Smooth muscle cell (in vitro differentiated cells): ENCODE results near the gene HTT. TPM values are rescaled to one million over a fixed set of nuclear protein-coding genes. Genes with fewer than 3 reads are reported as not detected.

Source experiments
- DNase-seq: peaks from one replicate; lab custom pipeline; 2025; ENCODE audit not compliant: unreplicated experiment; lab: John Stamatoyannopoulos, UW
- H2AFZ ChIP-seq: fragments of 200-600 bp; sonication (generic); 2 replicates; pipeline ENCODE4 v1.6.0; 2016; ENCODE audit warnings: antibody characterized with exemption, low read depth, mild to moderate bottlenecking
- H3F3A ChIP-seq: fragments of 200-600 bp; sonication (generic); 2 replicates; pipeline ENCODE4 v1.6.0; 2017; ENCODE audit warnings: antibody characterized with exemption, low read depth
- H3K27ac ChIP-seq: fragments of 200-600 bp; sonication (generic); 2 replicates; pipeline ENCODE4 v1.5.1; 2016; ENCODE audit warnings: low read depth, mild to moderate bottlenecking
- H3K27me3 ChIP-seq: fragments of 200-600 bp; sonication (generic); 2 replicates; pipeline ENCODE4 v1.6.1; 2016; ENCODE audit warnings: low read depth, mild to moderate bottlenecking
- H3K36me3 ChIP-seq: fragments of 200-600 bp; sonication (generic); 2 replicates; pipeline ENCODE4 v1.5.1; 2016; ENCODE audit warnings: low read depth
- H3K4me1 ChIP-seq: fragments of 200-600 bp; sonication (generic); 2 replicates; pipeline ENCODE4 v1.5.1; 2016; ENCODE audit warnings: low read depth
- H3K4me2 ChIP-seq: fragments of 200-600 bp; sonication (generic); 2 replicates; pipeline ENCODE4 v1.6.0; 2016; ENCODE audit warnings: mild to moderate bottlenecking
- H3K4me3 ChIP-seq: fragments of 200-600 bp; sonication (generic); 2 replicates; pipeline ENCODE4 v1.5.1; 2016; ENCODE audit warnings: mild to moderate bottlenecking
- H3K79me2 ChIP-seq: fragments of 200-600 bp; sonication (generic); 2 replicates; pipeline ENCODE4 v1.6.0; 2016; ENCODE audit warnings: low read depth, mild to moderate bottlenecking
- H3K9ac ChIP-seq: fragments of 200-600 bp; sonication (generic); 2 replicates; pipeline ENCODE4 v1.6.0; 2016; ENCODE audit warnings: low read depth
- H3K9me3 ChIP-seq: fragments of 200-600 bp; sonication (generic); replicated peaks from 2 replicates; pipeline ENCODE4 v1.5.1; 2016; ENCODE audit warnings: low read depth
- H4K20me1 ChIP-seq: fragments of 200-600 bp; sonication (generic); 2 replicates; pipeline ENCODE4 v1.6.0; 2016; ENCODE audit warnings: low read depth
- CTCF ChIP-seq: fragments of 200-600 bp; sonication (generic); IDR thresholded peaks from 2 replicates; pipeline ENCODE4 v1.5.1; 2017; ENCODE audit warnings: borderline replicate concordance, mild to moderate bottlenecking, antibody characterized with exemption; ENCODE audit not compliant: insufficient read depth, poor library complexity, severe bottlenecking
- WGBS: methylation state at CpG from one replicate; pipeline ENCODE4 v1.1.7; 2016; ENCODE audit warnings: low lambda C conversion rate; 5-methylcytosine and 5-hydroxymethylcytosine counted together
- polyA plus RNA-seq: library from polyadenylated mRNA; unstranded; fragments of >200 nt; fragmentation: Nextera tagmentation; extraction: Ambion mirVana; gene quantifications from 2 replicates; pipeline ENCODE4 v1.2.1, GENCODE V29; 2016
- total RNA-seq: library from RNA; depleted of rRNA; stranded (reverse); fragments of >200 nt; gene quantifications from 2 replicates; pipeline ENCODE4 v1.2.3, GENCODE V29; 2014

The HTT gene
- total and polyA plus RNA-seq, 2 experiments from 2014 or later, result 7.1 to 16.4 TPM

- Histone ChIP-seq H3K79me2 (no peaks in the 10 kb centered on the region), H3K9ac (no peak overlapping the region), H3K4me2 (no peak overlapping the region), H2AFZ (no peak overlapping the region), H3K36me3 (no peaks in the 10 kb centered on the region), H3F3A (no peaks in the 10 kb centered on the region), H3K27me3 (no peaks in the 10 kb centered on the region), H3K4me1 (no peaks in the 10 kb centered on the region), H3K27ac (no peak overlapping the region), H4K20me1 (no peaks in the 10 kb centered on the region), H3K4me3 (no peak overlapping the region), H3K9me3 (no peaks in the 10 kb centered on the region)
- no peak for TF ChIP-seq CTCF
- DNase-seq, result no peak
- 93% methylated on average over 8 of the region's 8 CpGs for WGBS
These were observed 39.2 kb upstream of the HTT start for GRCh38 chr4:3035249-3035648.

- H3K27me3 ChIP-seq, result no peaks in the 10 kb centered on the region
- TF ChIP-seq CTCF, result no peak
- no peak overlapping the region for H2AFZ ChIP-seq
- WGBS, result 93% methylated on average over 6 of the region's 6 CpGs
- no peak overlapping the region for H3K27ac ChIP-seq
- no peaks in the 10 kb centered on the region for H4K20me1 ChIP-seq
- no peak overlapping the region for H3K9ac ChIP-seq
- no peak overlapping the region for H3K4me3 ChIP-seq
- no peak overlapping the region for H3K4me2 ChIP-seq
- H3K36me3 ChIP-seq, result no peaks in the 10 kb centered on the region
- H3K79me2 ChIP-seq, result no peaks in the 10 kb centered on the region
- no peak for DNase-seq
- no peaks in the 10 kb centered on the region for H3K9me3 ChIP-seq
- H3K4me1 ChIP-seq, result no peaks in the 10 kb centered on the region
- no peaks in the 10 kb centered on the region for H3F3A ChIP-seq
These were observed 38.8 kb upstream of the HTT start for GRCh38 chr4:3035674-3036073.

GRCh38 chr4:3036131-3036952, 38.1 kb upstream of the HTT start:
- Histone ChIP-seq H3K4me2 (no peak overlapping the region), H3K4me3 (no peak overlapping the region), H3K36me3 (no peaks in the 10 kb centered on the region), H4K20me1 (no peaks in the 10 kb centered on the region), H3K27me3 (no peaks in the 10 kb centered on the region), H3K27ac (no peak overlapping the region), H3K9ac (no peak overlapping the region), H3K4me1 (no peaks in the 10 kb centered on the region), H3K9me3 (no peaks in the 10 kb centered on the region), H3K79me2 (no peaks in the 10 kb centered on the region), H3F3A (no peaks in the 10 kb centered on the region), H2AFZ (no peak overlapping the region)
- 95% methylated on average over 21 of the region's 21 CpGs for WGBS
- DNase-seq, result no peak
- no peak for TF ChIP-seq CTCF
